H1 (cell line): Measurements from ENCODE around the gene IL16. TPM values are rescaled to one million over a fixed set of nuclear protein-coding genes. Genes with fewer than 3 reads are reported as not detected.

Source experiments
- CTCF ChIA-PET: fragments of 300-600 bp; sonication (Branson Sonifier 250); formaldehyde crosslinking; loops from one replicate; lab custom pipeline; 2021; ENCODE audit not compliant: partially characterized antibody; lab: Charles Lee
- POLR2A ChIA-PET: fragments of 300-600 bp; sonication (Branson Sonifier 250); formaldehyde crosslinking; loops from one replicate; lab custom pipeline; 2021; ENCODE audit warnings: inconsistent platforms; ENCODE audit not compliant: partially characterized antibody; lab: Charles Lee
- DNase-seq, 2 experiments: peaks; one replicate each; pipeline versions ENCODE4 v3.0.0 to v3.0.0-alpha.2; 2010 to 2022; ENCODE audit warnings: low spot score in 2 of 2, low read depth in 1 of 2, mixed read lengths in 1 of 2
- FAIRE-seq: peaks from 2 replicates; lab custom pipeline; 2011; peaks lifted over from hg19 to GRCh38; lab: Jason Lieb, UNC
- H2AFZ ChIP-seq: 2 replicates; pipeline ENCODE4 v1.8.1; 2012; ENCODE audit warnings: low read length, inconsistent platforms
- H2AK5ac ChIP-seq: 2 replicates; pipeline ENCODE4 v1.6.1; 2013; ENCODE audit warnings: low read depth, low read length
- H2BK120ac ChIP-seq: replicated peaks from 2 replicates; pipeline ENCODE3; 2013; ENCODE audit warnings: low read depth, low read length, inconsistent platforms
- H2BK12ac ChIP-seq: 2 replicates; pipeline ENCODE4 v1.6.1; 2013; ENCODE audit warnings: low read depth, low read length
- H2BK15ac ChIP-seq: 2 replicates; pipeline ENCODE4 v1.6.1; 2013; ENCODE audit warnings: low read length
- H2BK20ac ChIP-seq: 2 replicates; pipeline ENCODE4 v1.6.1; 2013; ENCODE audit warnings: low read length
- H2BK5ac ChIP-seq: 2 replicates; pipeline ENCODE4 v1.6.1; 2013; ENCODE audit warnings: low read depth, low read length
- H3K14ac ChIP-seq: 2 replicates; pipeline ENCODE4 v1.6.1; 2013; ENCODE audit warnings: inconsistent platforms; ENCODE audit not compliant: insufficient read length
- H3K18ac ChIP-seq: 2 replicates; pipeline ENCODE4 v1.6.1; 2013; ENCODE audit warnings: low read length; ENCODE audit errors: extremely low read depth
- H3K23ac ChIP-seq: 2 replicates; pipeline ENCODE4 v1.6.1; 2013; ENCODE audit warnings: inconsistent platforms; ENCODE audit not compliant: insufficient read length
- H3K23me2 ChIP-seq: 2 replicates; pipeline ENCODE4 v1.6.1; 2013; ENCODE audit warnings: low read depth, low read length
- H3K27ac ChIP-seq: 2 replicates; pipeline ENCODE4 v1.6.1; 2011; ENCODE audit warnings: low read depth, low read length, inconsistent platforms
- H3K27me3 ChIP-seq, 4 experiments: replicated peaks in 1 of 4; 1 replicate in 1 of 4; 2 replicates in 3 of 4; pipeline versions ENCODE4 v1.6.1 to v1.8.1; 2011 to 2013; ENCODE audit warnings: low read length in 3 of 4, mild to moderate bottlenecking in 3 of 4, inconsistent platforms in 2 of 4, mixed read lengths in 2 of 4, moderate library complexity in 1 of 4; ENCODE audit not compliant: control insufficient read depth in 3 of 4, insufficient read depth in 3 of 4; ENCODE audit errors: extremely low read depth in 1 of 4
- H3K36me3 ChIP-seq, 4 experiments: 2 replicates each; pipeline versions ENCODE4 v1.6.1 to v1.8.1; 2011 to 2013; ENCODE audit warnings: mild to moderate bottlenecking in 4 of 4, low read length in 3 of 4, moderate library complexity in 2 of 4, control low read depth in 1 of 4, inconsistent platforms in 1 of 4; ENCODE audit not compliant: insufficient read depth in 4 of 4, control insufficient read depth in 2 of 4
- H3K4ac ChIP-seq: replicated peaks from 2 replicates; pipeline ENCODE3; 2013; ENCODE audit warnings: low read length, low read depth, mixed read lengths, inconsistent platforms; ENCODE audit not compliant: insufficient read length
- H3K4me1 ChIP-seq, 4 experiments: replicated peaks in 1 of 4; 1 replicate in 1 of 4; 2 replicates in 3 of 4; pipeline versions ENCODE4 v1.6.1 to v1.8.1; 2011 to 2013; ENCODE audit warnings: low read length in 3 of 4, inconsistent platforms in 2 of 4, mixed read lengths in 1 of 4; ENCODE audit not compliant: insufficient read depth in 4 of 4, control insufficient read depth in 3 of 4
- H3K4me2 ChIP-seq, 2 experiments: 2 replicates each; pipeline versions ENCODE4 v1.6.1 to v1.8.1; 2011 to 2013; ENCODE audit warnings: low read depth in 2 of 2, low read length in 2 of 2, control low read depth in 1 of 2, inconsistent platforms in 1 of 2, mild to moderate bottlenecking in 1 of 2; ENCODE audit not compliant: insufficient read depth in 1 of 2
- H3K4me3 ChIP-seq, 4 experiments: fragments of 200-600, 300-600 bp in 1 of 4; sonication (generic), shearing (Covaris generic), sonication (Bioruptor Twin) in 1 of 4; 2 replicates each; pipeline versions ENCODE4 v1.5.1 to v1.8.1; 2011 to 2016; ENCODE audit warnings: low read length in 4 of 4, low read depth in 3 of 4, control low read depth in 2 of 4, inconsistent platforms in 2 of 4, mild to moderate bottlenecking in 2 of 4, mixed read lengths in 1 of 4, moderate library complexity in 1 of 4; ENCODE audit not compliant: insufficient read depth in 2 of 4; ENCODE audit errors: extremely low read depth in 1 of 4
- H3K56ac ChIP-seq: replicated peaks from 2 replicates; pipeline ENCODE3; 2013; ENCODE audit warnings: low read depth, mild to moderate bottlenecking, mixed read lengths, low read length, inconsistent platforms; ENCODE audit not compliant: insufficient read length
- H3K79me1 ChIP-seq: 2 replicates; pipeline ENCODE4 v1.6.1; 2013; ENCODE audit warnings: low read depth, low read length, control low read depth
- H3K79me2 ChIP-seq, 2 experiments: 2 replicates each; pipeline versions ENCODE4 v1.6.1 to v1.8.1; 2012 to 2013; ENCODE audit warnings: low read length in 2 of 2, mild to moderate bottlenecking in 2 of 2, inconsistent platforms in 1 of 2; ENCODE audit not compliant: insufficient read depth in 2 of 2, control insufficient read depth in 1 of 2
- H3K9ac ChIP-seq, 4 experiments: replicated peaks in 1 of 4; 1 replicate in 1 of 4; 2 replicates in 3 of 4; pipeline versions ENCODE4 v1.6.1 to v1.8.1; 2011 to 2013; ENCODE audit warnings: low read depth in 3 of 4, low read length in 3 of 4, control low read depth in 2 of 4, mild to moderate bottlenecking in 2 of 4, moderate library complexity in 2 of 4, inconsistent platforms in 1 of 4; ENCODE audit errors: extremely low read depth in 1 of 4
- H3K9me3 ChIP-seq, 2 experiments: 2 replicates each; pipeline versions ENCODE4 v1.6.1 to v1.8.1; 2012 to 2013; ENCODE audit warnings: mild to moderate bottlenecking in 2 of 2, moderate library complexity in 2 of 2, control low read depth in 1 of 2, inconsistent platforms in 1 of 2, low read depth in 1 of 2, low read length in 1 of 2, mixed read lengths in 1 of 2; ENCODE audit not compliant: insufficient read depth in 2 of 2
- H4K20me1 ChIP-seq, 2 experiments: replicated peaks in 1 of 2; 2 replicates each; pipeline versions ENCODE3 to v1.8.1; 2011 to 2013; ENCODE audit warnings: inconsistent platforms in 2 of 2, low read length in 2 of 2, mild to moderate bottlenecking in 1 of 2; ENCODE audit not compliant: insufficient read depth in 2 of 2, control insufficient read depth in 1 of 2
- H4K5ac ChIP-seq: 2 replicates; pipeline ENCODE4 v1.6.1; 2013; ENCODE audit warnings: low read length, low read depth, mixed read lengths, inconsistent platforms; ENCODE audit not compliant: insufficient read length
- H4K8ac ChIP-seq: 2 replicates; pipeline ENCODE4 v1.8.0; 2013; ENCODE audit warnings: mild to moderate bottlenecking, moderate library complexity, low read length, inconsistent platforms; ENCODE audit not compliant: insufficient read depth; ENCODE audit errors: extremely low read depth
- H4K91ac ChIP-seq: replicated peaks from 2 replicates; pipeline ENCODE3; 2013; ENCODE audit warnings: low read length, mixed read lengths, inconsistent platforms; ENCODE audit not compliant: insufficient read length
- CHD1 ChIP-seq: IDR thresholded peaks from 2 replicates; pipeline ENCODE4 v1.6.1; 2012; ENCODE audit warnings: low read depth, low read length, improper control_type of control experiment
- CHD2 ChIP-seq: IDR thresholded peaks from 2 replicates; pipeline ENCODE4 v1.6.1; 2012; ENCODE audit warnings: low read length, improper control_type of control experiment
- CREB1 ChIP-seq: IDR thresholded peaks from 2 replicates; pipeline ENCODE4 v1.6.1; 2012; ENCODE audit warnings: inconsistent platforms
- EP300 ChIP-seq, 2 experiments: IDR thresholded peaks; 1 replicate in 1 of 2; 2 replicates in 1 of 2; pipeline ENCODE4 v1.6.1; 2011 to 2012; ENCODE audit warnings: low read depth in 2 of 2, low read length in 2 of 2, mild to moderate bottlenecking in 2 of 2, borderline replicate concordance in 1 of 2, inconsistent platforms in 1 of 2, moderate library complexity in 1 of 2
- FOSL1 ChIP-seq: IDR thresholded peaks from 2 replicates; pipeline ENCODE4 v1.6.1; 2011; ENCODE audit warnings: mild to moderate bottlenecking, low read depth, low read length, moderate library complexity; ENCODE audit not compliant: insufficient read depth
- RBBP5 ChIP-seq: IDR thresholded peaks from 2 replicates; pipeline ENCODE4 v1.7.1; 2012; ENCODE audit warnings: low read depth, mild to moderate bottlenecking, inconsistent platforms, low read length, moderate library complexity, borderline replicate concordance
- RXRA ChIP-seq: IDR thresholded peaks from 2 replicates; pipeline ENCODE4 v1.6.1; 2011; ENCODE audit warnings: low read depth, mild to moderate bottlenecking, low read length, moderate library complexity; ENCODE audit not compliant: insufficient read depth
- SIRT6 ChIP-seq: IDR thresholded peaks from one replicate; pipeline ENCODE4 v1.7.1; 2012; ENCODE audit warnings: low read length, inconsistent platforms
- SP1 ChIP-seq: IDR thresholded peaks from 2 replicates; pipeline ENCODE4 v1.6.1; 2011; ENCODE audit warnings: low read depth, low read length
- WGBS, 2 experiments: shearing (Covaris generic) in 1 of 2; methylation state at CpG; one replicate each; pipeline versions ENCODE4 v1.1.6 to v1.1.7; 2013 to 2015; ENCODE audit warnings: low lambda C conversion rate in 2 of 2, mixed read lengths in 2 of 2, inconsistent platforms in 1 of 2, low coverage in 1 of 2, missing lambda C conversion rate in 1 of 2; ENCODE audit not compliant: insufficient replicate concordance in 2 of 2, insufficient coverage in 1 of 2, insufficient read length in 1 of 2; ENCODE audit errors: extremely low coverage in 1 of 2, missing lambda C conversion rate in 1 of 2; 5-methylcytosine and 5-hydroxymethylcytosine counted together
- polyA plus RNA-seq, 7 experiments: library from polyadenylated mRNA; depleted of rRNA in 3 of 7; stranded (reverse) in 5 of 7; unstranded in 2 of 7; fragments of >200 nt in 5 of 7; fragments of 200-250 nt in 2 of 7; gene quantifications; 1 replicate in 5 of 7; 2 replicates in 1 of 7; 4 replicates in 1 of 7; pipeline versions ENCODE4 v1.2.1 to v1.2.3, GENCODE V29; 2011 to 2013; ENCODE audit warnings: missing spikeins in 2 of 7, mixed read lengths in 2 of 7
- total RNA-seq: library from RNA; stranded (reverse); fragmentation: NEBNext Ultra II Directional; extraction: Animal tissue kit (Norgen Biotek cat#: 25700); gene quantifications from 2 replicates; pipeline ENCODE4 v1.2.1, GENCODE V29; 2021
- TF ChIP-seq, protein P1 (sequence below): IDR thresholded peaks from 2 replicates; pipeline ENCODE4 v1.6.1; 2012; ENCODE audit warnings: inconsistent platforms
- TF ChIP-seq, protein P2 (sequence below): IDR thresholded peaks from 2 replicates; pipeline ENCODE4 v1.6.1; 2011; ENCODE audit warnings: low read depth, mild to moderate bottlenecking, low read length; ENCODE audit not compliant: insufficient read depth

The IL16 gene
- total and polyA plus RNA-seq, 2 of the 8 experiments (the other 6 are each of a cell fraction or from before 2014, with no cell fraction given) = 0.03 to 0.09 TPM

DNA sequence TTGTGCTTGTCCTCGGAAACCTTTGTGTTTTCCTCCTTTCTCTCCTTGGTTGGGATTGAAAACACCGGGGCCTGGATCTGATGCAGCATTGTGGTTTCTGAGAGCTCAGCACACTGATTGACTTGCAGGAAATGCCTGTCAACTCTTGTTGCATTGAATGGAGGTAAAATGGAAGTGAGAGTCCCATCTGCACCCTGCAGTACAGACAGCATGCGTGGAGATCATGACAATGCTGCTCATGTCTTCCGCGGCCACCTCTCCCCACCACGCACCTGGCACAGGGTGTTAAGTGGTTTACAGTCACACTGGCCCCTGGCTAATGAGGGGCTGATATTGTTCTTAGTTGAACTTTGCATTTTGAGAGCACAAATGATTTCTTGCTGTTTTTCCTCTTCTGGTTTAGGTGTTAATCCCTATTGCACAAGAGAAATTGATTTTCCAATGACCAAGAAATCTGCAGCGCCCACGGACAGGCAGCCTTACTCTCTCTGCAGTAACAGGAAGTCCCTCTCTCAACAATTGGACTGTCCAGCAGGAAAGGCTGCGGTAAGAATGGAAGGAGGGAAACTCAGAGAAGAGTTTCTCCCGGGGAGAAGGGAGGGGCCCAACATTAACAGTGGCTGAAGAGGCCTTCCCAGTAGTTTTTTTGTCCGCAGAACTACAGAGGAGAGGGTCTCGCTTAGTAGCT lies 68.7 kb downstream of the IL16 start:
- Histone ChIP-seq H4K91ac (no peak overlapping the region), H3K18ac (no peak overlapping the region), H3K36me3 (no peaks in the 10 kb centered on the region), H4K20me1 (no peaks in the 10 kb centered on the region), H3K56ac (no peak overlapping the region), H3K4me1 (peaks cover 0 to 5% (median 1%) of the 10 kb centered on the region in 4 experiments; a peak in 2 of 7 replicates), H3K4me3 (no peak overlapping the region; a peak in 1 of 8 replicates), H3K9me3 (no peaks in the 10 kb centered on the region), H2AFZ (peak overlapping the region; percentile 84), H3K23me2 (no peaks in the 10 kb centered on the region), H3K79me1 (no peaks in the 10 kb centered on the region), H2AK5ac (no peak overlapping the region), H2BK12ac (peak overlapping the region; percentile 56; the same call in 1 of the 2 replicates), H3K27ac (no peak overlapping the region), H4K5ac (no peak overlapping the region), H2BK5ac (no peak overlapping the region), H3K14ac (no peak overlapping the region), H2BK20ac (no peak overlapping the region), H2BK120ac (no peak overlapping the region), H3K9ac (no peak overlapping the region), H3K79me2 (no peaks in the 10 kb centered on the region), H3K4ac (no peak overlapping the region), H2BK15ac (0 out of 2 replicates have a peak overlapping the region, but pooled peaks have one; percentile 49), H4K8ac (no peak overlapping the region), H3K4me2 (peak overlapping the region; percentile 2 to 69; a peak in 1 of 4 replicates), H3K23ac (no peak overlapping the region), H3K27me3 (peaks cover 0 to 2% (median 0%) of the 10 kb centered on the region in 4 experiments; a peak in 2 of 7 replicates)
- ChIA-PET CTCF (interaction anchor here (0.6 to 9.8 kb wide), 100 partner anchors 9 to 808 kb away, joined by 3 to 262 read pairs (median 6); partner anchors contain the start of genes CFAP161 and IL16), POLR2A (interaction anchor here (1.2 to 2.3 kb wide), 3 partner anchors 10 to 288 kb away, joined by 3 to 5 read pairs (median 4); no protein-coding TSS in a partner anchor)
- FAIRE-seq (no peak), DNase-seq (no peak)
- WGBS, 2 experiments = 67% methylated on average over 12 of the region's 12 CpGs; no CpG with 5 or more reads in 1 of the 2 experiments
- TF ChIP-seq SP1 (no peak), SIRT6 (no peak), FOSL1 (no peak), CHD1 (no peak), RXRA (no peak), CREB1 (no peak), EP300 (IDR thresholded peaks at IDR 0.05; ENCODE audit: borderline replicate concordance in 1 of 2, low read depth in 2 of 2, low read length in 2 of 2) (no peak), CHD2 (no peak), RBBP5 (no peak)
- TF ChIP-seq, protein P1, sequence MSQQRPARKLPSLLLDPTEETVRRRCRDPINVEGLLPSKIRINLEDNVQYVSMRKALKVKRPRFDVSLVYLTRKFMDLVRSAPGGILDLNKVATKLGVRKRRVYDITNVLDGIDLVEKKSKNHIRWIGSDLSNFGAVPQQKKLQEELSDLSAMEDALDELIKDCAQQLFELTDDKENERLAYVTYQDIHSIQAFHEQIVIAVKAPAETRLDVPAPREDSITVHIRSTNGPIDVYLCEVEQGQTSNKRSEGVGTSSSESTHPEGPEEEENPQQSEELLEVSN = no peak
- TF ChIP-seq, protein P2, sequence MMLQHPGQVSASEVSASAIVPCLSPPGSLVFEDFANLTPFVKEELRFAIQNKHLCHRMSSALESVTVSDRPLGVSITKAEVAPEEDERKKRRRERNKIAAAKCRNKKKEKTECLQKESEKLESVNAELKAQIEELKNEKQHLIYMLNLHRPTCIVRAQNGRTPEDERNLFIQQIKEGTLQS = no peak
